IPS-20b (cell line): ENCODE measurements around the gene ALG1.

ENCODE experiments used
- H3K27ac ChIP-seq: one replicate; pipeline ENCODE4 v1.5.1; 2013; ENCODE audit warnings: low read length
- H3K27me3 ChIP-seq: 2 replicates; pipeline ENCODE4 v1.6.1; 2013; ENCODE audit warnings: mild to moderate bottlenecking, low read length, inconsistent platforms; ENCODE audit not compliant: insufficient read depth
- H3K36me3 ChIP-seq: 2 replicates; pipeline ENCODE4 v1.6.1; 2013; ENCODE audit warnings: low read depth, mild to moderate bottlenecking, inconsistent platforms, low read length, moderate library complexity; ENCODE audit not compliant: insufficient read depth
- H3K4me1 ChIP-seq: 2 replicates; pipeline ENCODE4 v1.6.1; 2013; ENCODE audit warnings: mild to moderate bottlenecking, control low read depth, inconsistent platforms, low read length, moderate library complexity; ENCODE audit not compliant: insufficient read depth
- H3K4me3 ChIP-seq: 2 replicates; pipeline ENCODE4 v1.5.1; 2013; ENCODE audit warnings: mild to moderate bottlenecking, low read length, inconsistent platforms
- H3K9ac ChIP-seq: 2 replicates; pipeline ENCODE4 v1.6.1; 2013; ENCODE audit warnings: low read depth, mild to moderate bottlenecking, inconsistent platforms, low read length, moderate library complexity
- H3K9me3 ChIP-seq: 2 replicates; pipeline ENCODE4 v1.6.1; 2013; ENCODE audit warnings: mild to moderate bottlenecking, low read depth, low read length, inconsistent platforms; ENCODE audit not compliant: insufficient read depth

ALG1 gene

GRCh38 chr16:5046914-5047313 is 24.7 kb upstream of the ALG1 start:
- no peak overlapping the region for H3K9ac ChIP-seq
- H3K9me3 ChIP-seq: no peaks in the 10 kb centered on the region
- no peaks in the 10 kb centered on the region for H3K4me1 ChIP-seq
- H3K27me3 ChIP-seq: no peaks in the 10 kb centered on the region
- H3K4me3 ChIP-seq: no peak overlapping the region
- H3K36me3 ChIP-seq: no peaks in the 10 kb centered on the region
- H3K27ac ChIP-seq: no peak overlapping the region

- H3K9me3 ChIP-seq: no peaks in the 10 kb centered on the region
- no peak overlapping the region for H3K4me3 ChIP-seq
- no peak overlapping the region for H3K27ac ChIP-seq
- H3K9ac ChIP-seq: no peak overlapping the region; the same call in 1 of the 2 replicates
- no peaks in the 10 kb centered on the region for H3K27me3 ChIP-seq
- no peaks in the 10 kb centered on the region for H3K36me3 ChIP-seq
- peaks cover 6% of the 10 kb centered on the region; the same call in 1 of the 2 replicates for H3K4me1 ChIP-seq
Observed at GRCh38 chr16:5054876-5055865, 16.5 kb upstream of the ALG1 start.

GRCh38 chr16:5056352-5056751 is 15.3 kb upstream of the ALG1 start:
- Histone ChIP-seq H3K4me1 (peaks cover 8% of the 10 kb centered on the region; the same call in 1 of the 2 replicates), H3K27ac (no peak overlapping the region), H3K27me3 (no peaks in the 10 kb centered on the region), H3K9ac (no peak overlapping the region), H3K4me3 (no peak overlapping the region), H3K9me3 (no peaks in the 10 kb centered on the region), H3K36me3 (no peaks in the 10 kb centered on the region)

- no peaks in the 10 kb centered on the region for H3K27me3 ChIP-seq
- H3K9ac ChIP-seq: peak overlapping the region; percentile 61; the same call in 1 of the 2 replicates
- no peaks in the 10 kb centered on the region for H3K36me3 ChIP-seq
- H3K4me1 ChIP-seq: peaks cover 8% of the 10 kb centered on the region; the same call in 1 of the 2 replicates
- H3K27ac ChIP-seq: peak overlapping the region; percentile 77
- H3K4me3 ChIP-seq: no peak overlapping the region; the same call in 1 of the 2 replicates
- H3K9me3 ChIP-seq: no peaks in the 10 kb centered on the region
Observed at GRCh38 chr16:5058476-5058875, 13.2 kb upstream of the ALG1 start.

- peaks cover 8% of the 10 kb centered on the region; the same call in 1 of the 2 replicates for H3K4me1 ChIP-seq
- H3K36me3 ChIP-seq: no peaks in the 10 kb centered on the region
- no peak overlapping the region; the same call in 1 of the 2 replicates for H3K9ac ChIP-seq
- no peaks in the 10 kb centered on the region for H3K27me3 ChIP-seq
- no peak overlapping the region for H3K4me3 ChIP-seq
- H3K27ac ChIP-seq: no peak overlapping the region
- no peaks in the 10 kb centered on the region for H3K9me3 ChIP-seq
Observed at GRCh38 chr16:5059386-5060072, 12.1 kb upstream of the ALG1 start.

- H3K36me3 ChIP-seq: no peaks in the 10 kb centered on the region
- no peak overlapping the region for H3K4me3 ChIP-seq
- H3K9me3 ChIP-seq: no peaks in the 10 kb centered on the region
- H3K4me1 ChIP-seq: peaks cover 8% of the 10 kb centered on the region; the same call in 1 of the 2 replicates
- H3K27me3 ChIP-seq: no peaks in the 10 kb centered on the region
- no peak overlapping the region for H3K27ac ChIP-seq
- no peak overlapping the region; the same call in 1 of the 2 replicates for H3K9ac ChIP-seq
Observed at GRCh38 chr16:5060073-5060641, 11.5 kb upstream of the ALG1 start.

- Histone ChIP-seq H3K4me1 (peaks cover 8% of the 10 kb centered on the region; the same call in 1 of the 2 replicates), H3K36me3 (no peaks in the 10 kb centered on the region), H3K9me3 (no peaks in the 10 kb centered on the region), H3K27me3 (no peaks in the 10 kb centered on the region), H3K9ac (no peak overlapping the region), H3K4me3 (no peak overlapping the region), H3K27ac (no peak overlapping the region)
Observed at GRCh38 chr16:5062051-5062450, 9.6 kb upstream of the ALG1 start.

- no peaks in the 10 kb centered on the region for H3K36me3 ChIP-seq
- H3K4me3 ChIP-seq: no peak overlapping the region
- no peaks in the 10 kb centered on the region for H3K9me3 ChIP-seq
- H3K27me3 ChIP-seq: no peaks in the 10 kb centered on the region
- no peak overlapping the region for H3K27ac ChIP-seq
- peaks cover 8% of the 10 kb centered on the region; the same call in 1 of the 2 replicates for H3K4me1 ChIP-seq
- no peak overlapping the region for H3K9ac ChIP-seq
Observed at GRCh38 chr16:5062790-5063765, 8.6 kb upstream of the ALG1 start.

GRCh38 chr16:5064915-5065314 is 6.7 kb upstream of the ALG1 start:
- H3K9ac ChIP-seq: no peak overlapping the region
- peaks cover 5% of the 10 kb centered on the region; the same call in 1 of the 2 replicates for H3K4me1 ChIP-seq
- H3K9me3 ChIP-seq: no peaks in the 10 kb centered on the region
- H3K27me3 ChIP-seq: no peaks in the 10 kb centered on the region
- H3K36me3 ChIP-seq: no peaks in the 10 kb centered on the region
- no peak overlapping the region for H3K27ac ChIP-seq
- no peak overlapping the region for H3K4me3 ChIP-seq

GRCh38 chr16:5065326-5065725 is 6.3 kb upstream of the ALG1 start:
- Histone ChIP-seq H3K36me3 (no peaks in the 10 kb centered on the region), H3K27ac (no peak overlapping the region), H3K4me1 (peaks cover under 1% of the 10 kb centered on the region; the same call in 1 of the 2 replicates), H3K9ac (no peak overlapping the region), H3K27me3 (no peaks in the 10 kb centered on the region), H3K4me3 (no peak overlapping the region), H3K9me3 (no peaks in the 10 kb centered on the region)
